Measurements from ENCODE around the gene SH3GL2. TPM values are rescaled to one million over a fixed set of nuclear protein-coding genes. Genes with fewer than 3 reads are reported as not detected.
"Not testable (repeated sequence)": the region's sequence is repeated elsewhere in the genome, so short reads cannot be mapped to it uniquely, and the experiment has no call there.

The SH3GL2 gene
- total and polyA plus RNA-seq, 9 of the 15 experiments (the other 6 are each of a cell fraction or from before 2014, with no cell fraction given), result not detected

- Histone ChIP-seq H3K27ac (ENCODE audit: extremely low read depth, low read depth, low read length) (no peak overlapping the region), H3K9me1 (ENCODE audit: control insufficient read depth, insufficient read depth, low read length) (no peaks in the 10 kb centered on the region), H4K20me1 (replicated peaks; ENCODE audit: control insufficient read depth, insufficient read depth, low read length) (no peaks in the 10 kb centered on the region), H3K9ac (ENCODE audit: insufficient read depth in 1 of 2, low read depth in 2 of 2, low read length in 2 of 2) (no peak overlapping the region), H3K27me3 (ENCODE audit: control insufficient read depth in 2 of 2, insufficient read depth in 2 of 2, low read length in 2 of 2) (no peaks in the 10 kb centered on the region), H3K36me3 (ENCODE audit: control insufficient read depth, insufficient read depth, low read length) (no peaks in the 10 kb centered on the region), H2AFZ (ENCODE audit: low read depth, low read length) (no peak overlapping the region), H3K4me2 (ENCODE audit: insufficient read depth, low read length) (no peak overlapping the region), H3K4me3 (no peak overlapping the region), H3K79me2 (ENCODE audit: control insufficient read depth, insufficient read depth, low read length) (no peaks in the 10 kb centered on the region), H3K4me1 (replicated peaks in 1 of 2; ENCODE audit: control insufficient read depth in 2 of 2, insufficient read depth in 2 of 2, low read length in 2 of 2) (no peaks in the 10 kb centered on the region), H3K9me3 (replicated peaks; ENCODE audit: control insufficient read depth, insufficient read depth, low read depth, low read length) (no peaks in the 10 kb centered on the region)
- 0% methylated on average over 2 of the region's 3 CpGs for WGBS (ENCODE audit: insufficient coverage, low coverage, missing lambda C conversion rate)
- FAIRE-seq (no peak), ATAC-seq (no peak), DNase-seq (ENCODE audit: extremely low read depth in 1 of 4, low spot score in 3 of 4) (no peak)
- POLR2A ChIA-PET, result no interaction called here
- no peak for TF ChIP-seq ZNF79 (CRISPR knock-in tag; IDR thresholded peaks at IDR 0.05; ENCODE audit: low read depth)
- no peak for TF ChIP-seq TAL1 (IDR thresholded peaks at IDR 0.05)
- no peak for TF ChIP-seq ZEB2 (IDR thresholded peaks at IDR 0.05)
- no peak for TF ChIP-seq CREB3 (tag; conservative IDR thresholded peaks at IDR 0.05; ENCODE audit: low read depth)
- no peak for TF ChIP-seq WHSC1 (IDR thresholded peaks at IDR 0.05; ENCODE audit: low read length)
- no peak for TF ChIP-seq PRPF4 (IDR thresholded peaks at IDR 0.05; ENCODE audit: insufficient read depth, low read depth, low read length, poor library complexity, severe bottlenecking)
- no peak for TF ChIP-seq ATF1 (CRISPR knock-in tag; IDR thresholded peaks at IDR 0.05)
- no peak for TF ChIP-seq ATF1 (tag; IDR thresholded peaks at IDR 0.05)
- BruUV-seq (replicated peaks), result no TSS peak
- CTCF ChIA-PET (ENCODE audit: low intra/inter-chr PET ratio), result no interaction called here
- in situ Hi-C loops (cut with MboI), result no loop called here
- intact Hi-C loops (cut with micrococcal nuclease), result no loop called here
These were observed 185.4 kb downstream of the SH3GL2 start for GRCh38 chr9:17764306-17764705.

GRCh38 chr9:17765131-17765530, 186.3 kb downstream of the SH3GL2 start:
- FAIRE-seq; H3K27me3 ChIP-seq (ENCODE audit: control insufficient read depth in 2 of 2, insufficient read depth in 2 of 2, low read length in 2 of 2); ATAC-seq; DNase-seq (ENCODE audit: extremely low read depth in 1 of 4, low spot score in 3 of 4); H3K36me3 ChIP-seq (ENCODE audit: control insufficient read depth, insufficient read depth, low read length); H3K9me3 ChIP-seq (replicated peaks; ENCODE audit: control insufficient read depth, insufficient read depth, low read depth, low read length); H3K4me1 ChIP-seq (replicated peaks in 1 of 2; ENCODE audit: control insufficient read depth in 2 of 2, insufficient read depth in 2 of 2, low read length in 2 of 2); H3K9me1 ChIP-seq (ENCODE audit: control insufficient read depth, insufficient read depth, low read length); POLR2A ChIA-PET; H3K4me3 ChIP-seq; H3K4me2 ChIP-seq (ENCODE audit: insufficient read depth, low read length); H3K9ac ChIP-seq (ENCODE audit: insufficient read depth in 1 of 2, low read depth in 2 of 2, low read length in 2 of 2); H4K20me1 ChIP-seq (replicated peaks; ENCODE audit: control insufficient read depth, insufficient read depth, low read length); BruUV-seq (replicated peaks); H3K79me2 ChIP-seq (ENCODE audit: control insufficient read depth, insufficient read depth, low read length); in situ Hi-C loops (cut with MboI); H3K27ac ChIP-seq (ENCODE audit: extremely low read depth, low read depth, low read length); intact Hi-C loops (cut with micrococcal nuclease); H2AFZ ChIP-seq (ENCODE audit: low read depth, low read length); CTCF ChIA-PET (ENCODE audit: low intra/inter-chr PET ratio): not testable (repeated sequence)
- 0% methylated on average over 3 of the region's 4 CpGs for WGBS (ENCODE audit: insufficient coverage, low coverage, missing lambda C conversion rate)
